Heart right ventricle (tissue), 16 donors: ENCODE measurements around the gene TBCCD1. TPM values are rescaled to one million over a fixed set of nuclear protein-coding genes. Genes with fewer than 3 reads are reported as not detected.
"Not testable (repeated sequence)": the region's sequence is repeated elsewhere in the genome, so short reads cannot be mapped to it uniquely, and the experiment has no call there.

ENCODE experiments used
- ATAC-seq, 8 donors: fragments of 200-7000 bp; cut with Tn5 transposase; one replicate each; pipeline ENCODE4 v1.9.1; 2020; ENCODE audit warnings: mild to moderate bottlenecking in 8 of 8, moderate library complexity in 8 of 8, moderate number of reproducible peaks in 1 of 8
- DNase-seq, 2 donors: peaks; one replicate each; pipeline ENCODE4 v3.0.0-alpha.2; 2020
- H3K27ac ChIP-seq, 10 donors: fragments of 200-600 bp; sonication (generic) in 2 of 10; one replicate each; pipeline versions ENCODE4 v1.5.0 to v1.8.0; 2020 to 2022; ENCODE audit warnings: mild to moderate bottlenecking in 3 of 10
- H3K27me3 ChIP-seq, 7 donors: fragments of 200-600 bp; one replicate each; pipeline ENCODE4 v1.8.0; 2021 to 2022; ENCODE audit warnings: mild to moderate bottlenecking in 2 of 7
- H3K36me3 ChIP-seq, 9 donors: fragments of 200-600 bp; sonication (generic) in 1 of 9; one replicate each; pipeline versions ENCODE4 v1.5.0 to v1.8.0; 2020 to 2022; ENCODE audit warnings: mild to moderate bottlenecking in 2 of 9
- H3K4me1 ChIP-seq, 9 donors: fragments of 200-600 bp; sonication (generic) in 1 of 9; one replicate each; pipeline versions ENCODE4 v1.5.0 to v1.8.0; 2020 to 2022; ENCODE audit warnings: mild to moderate bottlenecking in 4 of 9
- H3K4me3 ChIP-seq, 10 donors: fragments of 200-600 bp; sonication (generic) in 2 of 10; one replicate each; pipeline versions ENCODE4 v1.5.0 to v1.8.0; 2020 to 2022; ENCODE audit warnings: mild to moderate bottlenecking in 7 of 10, moderate library complexity in 2 of 10
- H3K9me3 ChIP-seq, 11 donors: fragments of 200-600 bp in 10 of 11; sonication (generic) in 2 of 11; one replicate each; pipeline versions ENCODE4 v1.5.0 to v1.8.0; 2013 to 2022; ENCODE audit warnings: mild to moderate bottlenecking in 2 of 11, control low read depth in 1 of 11, moderate library complexity in 1 of 11
- CTCF ChIP-seq, 9 donors: fragments of 200-600 bp; sonication (generic) in 2 of 9; IDR thresholded peaks; one replicate each; pipeline versions ENCODE4 v1.5.0 to v1.8.0; 2021 to 2022; ENCODE audit warnings: antibody characterized with exemption in 9 of 9, mild to moderate bottlenecking in 5 of 9, moderate library complexity in 1 of 9
- WGBS, 2 donors: extraction: QIAGEN DNeasy Blood & Tissue Kit; methylation state at CpG; one replicate each; pipeline ENCODE4 v1.1.7; 2013; ENCODE audit warnings: inconsistent platforms in 1 of 2; 5-methylcytosine and 5-hydroxymethylcytosine counted together
- intact Hi-C, 10 donors: fragments of 100-400 bp; cut with DNase I; formaldehyde crosslinking; loops; one replicate each; pipeline versions ENCODE4 v1.11.1 to v1.14.2; 2022
- polyA plus RNA-seq, 2 donors: library from polyadenylated mRNA; stranded (reverse); fragments of 200-250 nt; gene quantifications; one replicate each; pipeline ENCODE4 v1.2.3, GENCODE V29; 2013
- total RNA-seq, 10 donors: library from RNA; stranded (reverse); fragmentation: NEBNext Ultra II Directional in 3 of 10; extraction: Animal tissue kit (Norgen Biotek cat#: 25700) in 3 of 10; gene quantifications; one replicate each; pipeline versions ENCODE4 v1.2.1 to v1.2.4, GENCODE V29; 2021 to 2023
- donor health status: Arrhythmogenic right ventricular cardiomyopathy.
- donor health status: ischemic (EF 13 %, LVEDD 7.1; RV severe dilation, severe dysfunction).
- donor health status: healthy with polysubstance abuse.
- donor health status: DM: no; HTN: yes; CAD: no.
- donor health status: DM: no; HTN: no; CAD: no.
- donor health status: ischemic (EF 25% LVEDD 6.9; RV normal size, moderate dysfunction).
- donor health status: ischemic (EF 25% LVEDD 5.7; RV mildly dilated, moderate dysfunction).
- donor health status: healthy.
- donor health status: DM: yes; HTN: yes; CAD: no.
- donor health status: Ischemic cardiomyopathy.
- donor health status: ischemic (EF 35%, LVEDD 5.7; RV mildly dilated, moderate dysfunction).
- donor health status: nonischemic (EF 11% LVEDD 7.7; RV severe dilation, severe dysfunction).
- donor health status: DM: yes; HTN: yes; CAD: no.
- donor health status: PGD.
- donor health status: ischemic (EF 29% LVEDD 5.4; RV normal size, mild dysfunction).
- donor health status: nonischemic (EF 23%, LVEDD 6.1; RV moderate dilation, normal function).

The TBCCD1 gene
- total and polyA plus RNA-seq, 12 donors: 3.1 to 7.9 (median 6.7) TPM

GRCh38 chr3:186589121-186589520 is 22.0 kb upstream of the TBCCD1 start:
- intact Hi-C loops: no loop called here
- no peak for ATAC-seq
- peak in 5 of 9 donors; percentile 13 to 31 (median 22) for TF ChIP-seq CTCF (IDR thresholded peaks at IDR 0.05)
- Histone ChIP-seq H3K36me3 (peaks cover 0 to 29% (median 14%) of the 10 kb centered on the region in 9 donors), H3K9me3 (no peaks in the 10 kb centered on the region), H3K27me3 (no peaks in the 10 kb centered on the region), H3K27ac (no peak overlapping the region), H3K4me1 (peaks cover 0 to 4% (median 0%) of the 10 kb centered on the region in 9 donors), H3K4me3 (no peak overlapping the region)
- DNase-seq: no peak
- WGBS, 2 donors: 32 to 39% methylated on average over 3 of the region's 3 CpGs

DNA sequence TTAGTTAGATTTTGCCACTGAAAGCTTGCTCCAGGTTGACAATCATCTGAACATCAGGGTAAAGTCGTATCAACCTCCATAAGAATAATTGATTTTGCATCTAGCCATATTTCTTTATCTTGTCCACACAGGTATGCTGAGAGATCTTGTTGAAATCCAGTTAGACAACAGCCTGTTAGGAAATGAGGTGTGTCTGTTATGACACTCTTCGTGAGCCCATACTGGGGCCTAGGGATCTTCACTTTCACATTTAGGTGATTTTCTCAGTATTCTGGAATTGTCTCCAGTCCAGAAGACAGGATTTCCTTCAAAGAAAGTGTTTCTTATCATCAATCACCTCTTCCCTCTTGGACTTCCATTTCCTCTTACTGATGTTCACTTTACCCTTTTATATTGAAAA is 21.5 kb upstream of the TBCCD1 start:
- Histone ChIP-seq H3K27me3 (no peaks in the 10 kb centered on the region), H3K4me1 (peaks cover 0 to 4% (median 0%) of the 10 kb centered on the region in 9 donors), H3K36me3 (peaks cover 0 to 34% (median 17%) of the 10 kb centered on the region in 9 donors), H3K27ac (no peak overlapping the region), H3K9me3 (no peaks in the 10 kb centered on the region), H3K4me3 (no peak overlapping the region)
- intact Hi-C loops: no loop called here
- no peak for TF ChIP-seq CTCF (IDR thresholded peaks at IDR 0.05)
- 70 to 77% methylated on average over 2 of the region's 2 CpGs for WGBS, 2 donors
- ATAC-seq (no peak), DNase-seq (no peak)

DNA sequence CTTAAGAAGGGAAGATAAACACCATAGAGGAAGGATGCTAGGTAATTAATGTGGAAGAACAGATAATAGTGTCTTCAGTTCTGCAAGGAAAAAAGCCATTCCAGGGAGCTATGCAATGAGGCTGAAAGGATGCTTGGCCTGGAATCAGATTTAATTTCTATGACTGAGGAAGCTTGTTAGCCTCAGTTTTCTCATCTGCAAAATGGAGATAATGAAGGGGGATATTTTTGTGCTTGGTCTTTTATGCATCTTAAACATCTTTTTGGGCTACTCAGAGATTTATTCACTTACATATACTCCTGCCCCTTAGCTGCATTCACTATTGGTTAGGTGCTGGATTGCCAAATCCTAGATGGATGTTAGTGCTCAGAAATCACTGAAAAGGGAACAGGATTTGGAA is 20.0 kb upstream of the TBCCD1 start:
- Histone ChIP-seq H3K4me1 (peaks cover 0 to 4% (median 0%) of the 10 kb centered on the region in 9 donors), H3K36me3 (peaks cover 0 to 48% (median 30%) of the 10 kb centered on the region in 9 donors), H3K9me3 (no peaks in the 10 kb centered on the region), H3K27me3 (no peaks in the 10 kb centered on the region), H3K27ac (no peak overlapping the region), H3K4me3 (no peak overlapping the region)
- no peak for DNase-seq
- no peak for ATAC-seq
- intact Hi-C loops: no loop called here
- TF ChIP-seq CTCF (IDR thresholded peaks at IDR 0.05): no peak

- H3K27me3 ChIP-seq, H3K4me1 ChIP-seq, DNase-seq, H3K27ac ChIP-seq, ATAC-seq, H3K9me3 ChIP-seq, intact Hi-C loops, H3K4me3 ChIP-seq: not testable (repeated sequence)
- peaks cover 0 to 57% (median 34%) of the 10 kb centered on the region in 9 donors for H3K36me3 ChIP-seq
- WGBS, 2 donors: 81 to 85% methylated on average over 7 to 9 of the region's 9 CpGs
These were observed 19.1 kb upstream of the TBCCD1 start for GRCh38 chr3:186586245-186586644.

DNA sequence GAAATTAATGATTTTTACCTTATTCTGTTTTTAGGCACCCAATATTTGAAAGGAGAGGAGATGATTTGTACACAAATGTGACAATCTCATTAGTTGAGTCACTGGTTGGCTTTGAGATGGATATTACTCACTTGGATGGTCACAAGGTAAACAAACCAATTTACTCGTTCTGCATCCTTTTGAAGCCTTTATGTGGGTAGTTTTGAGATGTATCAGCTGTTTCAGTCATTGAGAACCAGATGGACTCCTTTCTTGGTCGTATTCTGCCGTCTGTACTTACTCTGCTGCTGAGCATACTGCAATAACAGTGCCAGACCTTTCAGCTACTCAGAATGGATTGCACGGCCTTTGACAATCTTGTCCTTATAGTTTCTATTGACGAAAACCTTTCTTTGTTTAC is 16.7 kb upstream of the TBCCD1 start:
- H3K36me3 ChIP-seq: peaks cover 0 to 82% (median 41%) of the 10 kb centered on the region in 9 donors
- WGBS, 2 donors: 81 to 82% methylated on average over 5 of the region's 5 CpGs
- no peak overlapping the region for H3K27ac ChIP-seq
- H3K27me3 ChIP-seq: no peaks in the 10 kb centered on the region
- no peak overlapping the region for H3K4me3 ChIP-seq
- intact Hi-C loops: no loop called here
- DNase-seq: no peak
- no peaks in the 10 kb centered on the region for H3K9me3 ChIP-seq
- ATAC-seq: no peak
- TF ChIP-seq CTCF (IDR thresholded peaks at IDR 0.05): no peak
- H3K4me1 ChIP-seq: peaks cover 0 to 1% (median 0%) of the 10 kb centered on the region in 9 donors
